OCI-LY3 (cell line): Measurements from ENCODE around the gene ALDH1A1.

ENCODE experiments used
- EZH2phosphoT487 ChIP-seq: fragments of 200-600 bp; shearing (Covaris generic); IDR thresholded peaks from 2 replicates; pipeline ENCODE4 v1.6.1; 2018; ENCODE audit warnings: antibody characterized with exemption, mixed run types, low read depth
- TF ChIP-seq, protein P1 (sequence below): fragments of 200-600, 300-600 bp; sonication (generic); IDR thresholded peaks from 2 replicates; pipeline ENCODE4 v1.5.1; 2014; ENCODE audit warnings: antibody characterized with exemption, low read length, low read depth

GRCh38 chr9:72863456-72864094, 89.3 kb downstream of the ALDH1A1 start:
- TF ChIP-seq, protein P1, sequence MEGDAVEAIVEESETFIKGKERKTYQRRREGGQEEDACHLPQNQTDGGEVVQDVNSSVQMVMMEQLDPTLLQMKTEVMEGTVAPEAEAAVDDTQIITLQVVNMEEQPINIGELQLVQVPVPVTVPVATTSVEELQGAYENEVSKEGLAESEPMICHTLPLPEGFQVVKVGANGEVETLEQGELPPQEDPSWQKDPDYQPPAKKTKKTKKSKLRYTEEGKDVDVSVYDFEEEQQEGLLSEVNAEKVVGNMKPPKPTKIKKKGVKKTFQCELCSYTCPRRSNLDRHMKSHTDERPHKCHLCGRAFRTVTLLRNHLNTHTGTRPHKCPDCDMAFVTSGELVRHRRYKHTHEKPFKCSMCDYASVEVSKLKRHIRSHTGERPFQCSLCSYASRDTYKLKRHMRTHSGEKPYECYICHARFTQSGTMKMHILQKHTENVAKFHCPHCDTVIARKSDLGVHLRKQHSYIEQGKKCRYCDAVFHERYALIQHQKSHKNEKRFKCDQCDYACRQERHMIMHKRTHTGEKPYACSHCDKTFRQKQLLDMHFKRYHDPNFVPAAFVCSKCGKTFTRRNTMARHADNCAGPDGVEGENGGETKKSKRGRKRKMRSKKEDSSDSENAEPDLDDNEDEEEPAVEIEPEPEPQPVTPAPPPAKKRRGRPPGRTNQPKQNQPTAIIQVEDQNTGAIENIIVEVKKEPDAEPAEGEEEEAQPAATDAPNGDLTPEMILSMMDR, result no peak
- TF ChIP-seq EZH2phosphoT487, result no peak
